Ovary (tissue), 10 donors: Measurements from ENCODE around the gene CXCL12. TPM values are rescaled to one million over a fixed set of nuclear protein-coding genes. Genes with fewer than 3 reads are reported as not detected.

Source experiments
- DNase-seq, 5 donors: peaks; one replicate each; pipeline ENCODE4 v3.0.0-alpha.2; 2019 to 2020
- H3K27ac ChIP-seq, 2 donors: fragments of 200-600 bp; one replicate each; pipeline versions ENCODE4 v1.5.1 to v1.8.0; 2019 to 2022
- H3K27me3 ChIP-seq: fragments of 200-600 bp; one replicate; pipeline ENCODE4 v1.8.0; 2022
- H3K36me3 ChIP-seq: fragments of 200-600 bp; sonication (generic); one replicate; pipeline ENCODE4 v1.5.1; 2019
- H3K4me1 ChIP-seq: one replicate; pipeline ENCODE4 v1.8.1; 2013; ENCODE audit warnings: mild to moderate bottlenecking, moderate library complexity; ENCODE audit not compliant: insufficient read depth
- H3K4me3 ChIP-seq: fragments of 200-600 bp; sonication (generic); one replicate; pipeline ENCODE4 v1.5.1; 2017
- H3K9me3 ChIP-seq, 2 donors: fragments of 200-600 bp in 1 of 2; sonication (generic) in 1 of 2; one replicate each; pipeline versions ENCODE4 v1.5.1 to v1.8.1; 2013 to 2019; ENCODE audit warnings: mild to moderate bottlenecking in 1 of 2, moderate library complexity in 1 of 2
- EP300 ChIP-seq: sonication (generic); formaldehyde crosslinking; IDR thresholded peaks from one replicate; pipeline ENCODE4 v1.6.1; 2017; ENCODE audit warnings: antibody characterized with exemption
- POLR2A ChIP-seq: fragments of 450-650 bp; IDR thresholded peaks from one replicate; pipeline ENCODE4 v1.6.1; 2017; ENCODE audit warnings: antibody characterized with exemption, mild to moderate bottlenecking, moderate library complexity
- WGBS, 3 donors: extraction: QIAGEN DNeasy Blood & Tissue Kit in 1 of 3; methylation state at CpG; one replicate each; pipeline versions ENCODE4 v1.1.5 to v1.1.7; 2013 to 2017; 5-methylcytosine and 5-hydroxymethylcytosine counted together
- intact Hi-C, 4 donors: fragments of 100-400 bp; cut with DNase I; formaldehyde crosslinking; loops; one replicate each; pipeline versions ENCODE4 v1.11.0 to v1.15.1; 2022 to 2023
- long read RNA-seq, 3 donors: library from polyadenylated mRNA in 2 of 3; unstranded in 2 of 3; transcript quantifications; one replicate each; pipeline ENCODE4 v2.0.0 and lab custom pipeline, GENCODE V29; 2021 to 2026
- polyA plus RNA-seq, 2 donors: library from polyadenylated mRNA; stranded (reverse); fragments of 200-250 nt in 1 of 2; fragments of 350-450 nt in 1 of 2; fragmentation: Illumina TruSeq in 1 of 2; extraction: RNeasy Lipid Tissue Mini Kit (QIAGEN cat#74804) in 1 of 2; gene quantifications; one replicate each; pipeline ENCODE4 v1.2.3, GENCODE V29; 2013 to 2014
- total RNA-seq, 7 donors: library from RNA; depleted of rRNA in 2 of 7; stranded (reverse); fragments of >200 nt in 2 of 7; fragmentation: NEBNext Ultra II Directional in 3 of 7; extraction: Animal tissue kit (Norgen Biotek cat#: 25700) in 3 of 7; gene quantifications; one replicate each; pipeline versions ENCODE4 v1.1.0 to v1.2.4, GENCODE V29; 2016 to 2023
- TF ChIP-seq, protein P1 (sequence below), 3 donors: fragments of 450-650 bp in 2 of 3; fragments of 200-600 bp in 1 of 3; IDR thresholded peaks; one replicate each; pipeline versions ENCODE4 v1.5.1 to v1.8.0; 2016 to 2022; ENCODE audit warnings: antibody characterized with exemption in 3 of 3, mild to moderate bottlenecking in 1 of 3
- donor health status: DM: no; HTN: no; CAD: no; lungs with moderate emphysema.
- donor health status: DM: no; HTN: no; CAD: no.
- donor health status: Bipolar disorder and iron deficiency.
- donor health status: DM: yes; HTN: yes; CAD: no.
- donor health status: DM: no; HTN: no; CAD: no.
- donor health status: DM: yes; HTN: yes; CAD: no.

Gene CXCL12
- total RNA-seq (100 to 1,000 TPM in 4 of 7 donors, 10 to 100 TPM in 3; 14.2 to 160 (median 103) TPM), polyA plus RNA-seq (100 to 1,000 TPM; 143 to 341 TPM)
- long read RNA-seq, donor 1, transcript CXCL12-203 (4 exons, 3,532 nt): minor isoform, 5 of 60 reads
- long read RNA-seq, donor 1, transcript CXCL12-201 (3 exons, 1,857 nt): major isoform, 43 of 60 reads
- long read RNA-seq, donor 1, partial matches to known transcripts: 1 of 60 reads
- long read RNA-seq, donor 1, other reads (novel, unspliced or antisense): 11 of 60 reads
- long read RNA-seq, donor 2, transcript CXCL12-201 (3 exons, 1,857 nt): major isoform, 24 of 28 reads
- long read RNA-seq, donor 2, partial matches to known transcripts: 0 of 28 reads
- long read RNA-seq, donor 2, other reads (novel, unspliced or antisense): 0 of 28 reads
- long read RNA-seq, donor 3, transcript CXCL12-201 (3 exons, 1,857 nt): major isoform, 27 of 115 reads
- long read RNA-seq, donor 3, transcript CXCL12-203 (4 exons, 3,532 nt): minor isoform, 18 of 115 reads
- long read RNA-seq, donor 3, partial matches to known transcripts: 4 of 115 reads
- long read RNA-seq, donor 3, other reads (novel, unspliced or antisense): 65 of 115 reads

DNA sequence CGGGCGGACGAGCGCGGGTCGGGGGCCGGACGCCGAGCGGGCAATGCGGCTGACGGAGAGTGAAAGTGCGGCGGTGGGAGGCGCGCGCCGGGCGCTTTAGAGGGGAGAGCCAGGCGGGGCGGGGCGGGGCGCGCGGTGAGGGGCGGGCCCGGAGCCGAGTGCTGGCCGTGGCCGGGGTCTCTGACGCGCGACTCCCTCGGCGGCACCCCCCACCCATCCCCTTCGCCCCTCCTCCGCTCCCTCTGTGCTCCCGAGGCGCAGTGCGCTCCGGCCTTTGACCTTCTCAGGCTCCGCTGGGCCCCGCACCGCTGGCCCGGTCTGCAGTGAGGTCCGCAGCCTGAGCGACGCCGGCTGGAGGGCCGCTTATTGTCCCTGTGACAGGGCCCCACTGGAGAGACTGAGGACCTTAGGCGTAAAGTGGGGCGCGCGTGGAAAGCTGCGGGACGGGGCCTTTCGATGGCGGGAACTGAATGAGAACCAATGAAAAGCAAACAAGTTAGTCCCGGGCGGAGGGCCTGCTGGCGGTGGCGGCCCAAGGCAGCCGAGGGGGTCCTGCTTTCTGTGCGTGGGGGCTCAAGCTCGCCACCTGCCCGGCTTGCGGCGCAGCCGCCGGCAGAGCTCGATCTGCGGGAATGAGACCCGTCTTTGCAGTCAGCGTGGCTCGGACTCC is at the start of gene CXCL12:
Gene CXCL12, minus strand, starts transcription at position 72 of the 670 bp plus-strand sequence. CDS start 92 bp downstream, outside the sequence.
- Histone ChIP-seq H3K4me1 (peaks cover 6% of the 10 kb centered on the region), H3K4me3 (peak within 1 kb of the TSS; percentile 69), H3K27me3 (no peaks in the 10 kb centered on the region), H3K9me3 (no peaks in the 10 kb centered on the region), H3K27ac (peak within 1 kb of the TSS; percentile 46 to 51), H3K36me3 (no peaks in the 10 kb centered on the region)
- no peak for TF ChIP-seq EP300
- TF ChIP-seq POLR2A: no peak
- TF ChIP-seq, protein P1, sequence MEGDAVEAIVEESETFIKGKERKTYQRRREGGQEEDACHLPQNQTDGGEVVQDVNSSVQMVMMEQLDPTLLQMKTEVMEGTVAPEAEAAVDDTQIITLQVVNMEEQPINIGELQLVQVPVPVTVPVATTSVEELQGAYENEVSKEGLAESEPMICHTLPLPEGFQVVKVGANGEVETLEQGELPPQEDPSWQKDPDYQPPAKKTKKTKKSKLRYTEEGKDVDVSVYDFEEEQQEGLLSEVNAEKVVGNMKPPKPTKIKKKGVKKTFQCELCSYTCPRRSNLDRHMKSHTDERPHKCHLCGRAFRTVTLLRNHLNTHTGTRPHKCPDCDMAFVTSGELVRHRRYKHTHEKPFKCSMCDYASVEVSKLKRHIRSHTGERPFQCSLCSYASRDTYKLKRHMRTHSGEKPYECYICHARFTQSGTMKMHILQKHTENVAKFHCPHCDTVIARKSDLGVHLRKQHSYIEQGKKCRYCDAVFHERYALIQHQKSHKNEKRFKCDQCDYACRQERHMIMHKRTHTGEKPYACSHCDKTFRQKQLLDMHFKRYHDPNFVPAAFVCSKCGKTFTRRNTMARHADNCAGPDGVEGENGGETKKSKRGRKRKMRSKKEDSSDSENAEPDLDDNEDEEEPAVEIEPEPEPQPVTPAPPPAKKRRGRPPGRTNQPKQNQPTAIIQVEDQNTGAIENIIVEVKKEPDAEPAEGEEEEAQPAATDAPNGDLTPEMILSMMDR (IDR thresholded peaks at IDR 0.05): no peak
- peak; percentile 27 to 66 (median 63) for DNase-seq
- intact Hi-C loops: loop anchor here in 3 of 4 donors (1.0 to 5.0 kb wide), 4 partner anchors 477 to 713 kb away; no protein-coding TSS in a partner anchor
- 8 to 13% (median 13%) methylated on average over 38 to 74 of the region's 75 CpGs for WGBS, 3 donors

DNA sequence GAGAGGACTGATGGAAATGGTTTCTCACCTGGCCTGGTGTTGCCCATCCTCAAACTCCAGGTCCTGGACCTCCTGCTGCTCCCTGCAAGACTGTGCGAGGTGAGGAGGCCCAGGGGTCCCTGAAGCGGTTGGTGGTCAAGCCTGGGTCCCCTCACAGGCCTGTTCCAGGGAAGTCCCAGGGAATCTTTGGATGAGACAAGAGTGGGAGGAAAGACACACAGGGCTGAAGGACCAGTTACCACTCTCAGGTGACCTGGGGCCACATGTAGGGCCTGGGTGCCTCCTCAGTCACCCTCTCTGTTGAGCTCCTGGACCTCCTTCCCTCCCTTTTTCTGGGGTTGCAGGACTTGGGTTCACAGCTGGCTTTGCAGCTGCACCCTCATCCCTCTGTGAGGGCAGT is 42.6 kb upstream of the CXCL12 start:
- no peaks in the 10 kb centered on the region for H3K4me1 ChIP-seq
- TF ChIP-seq, protein P1 (IDR thresholded peaks at IDR 0.05): no peak
- TF ChIP-seq EP300 (no peak), POLR2A (no peak)
- WGBS, 3 donors: 94 to 100% (median 96%) methylated on average over 2 of the region's 2 CpGs
- no peaks in the 10 kb centered on the region for H3K9me3 ChIP-seq
- no peak overlapping the region for H3K4me3 ChIP-seq
- no peak overlapping the region for H3K27ac ChIP-seq
- no peak for DNase-seq
- H3K27me3 ChIP-seq: no peaks in the 10 kb centered on the region
- intact Hi-C loops: no loop called here
- no peaks in the 10 kb centered on the region for H3K36me3 ChIP-seq

DNA sequence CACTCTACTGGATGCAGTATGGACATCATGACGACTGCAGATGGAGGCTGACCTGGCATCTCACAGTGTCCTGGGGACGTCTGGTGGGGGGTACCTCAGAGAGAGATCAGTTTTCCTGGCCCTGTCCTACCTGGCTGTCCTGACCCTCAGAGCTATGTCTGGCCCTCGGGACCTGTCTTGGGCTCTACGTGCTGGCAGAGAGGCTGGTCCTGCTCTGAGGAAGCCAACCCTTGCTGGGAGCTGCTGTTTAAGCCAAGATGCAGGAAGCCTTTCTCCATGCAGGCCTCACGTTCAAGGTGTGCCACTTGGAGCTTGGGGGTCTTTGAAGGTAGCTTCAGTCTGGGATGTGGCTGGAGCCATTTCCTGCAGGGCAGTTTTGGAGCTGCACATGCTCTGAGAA is 42.1 kb upstream of the CXCL12 start:
- intact Hi-C loops: no loop called here

More for the DNA sequence above, 42.1 kb upstream of the CXCL12 start:
- Histone ChIP-seq H3K4me1 (no peaks in the 10 kb centered on the region), H3K4me3 (no peak overlapping the region), H3K27ac (no peak overlapping the region), H3K36me3 (no peaks in the 10 kb centered on the region), H3K27me3 (no peaks in the 10 kb centered on the region), H3K9me3 (no peaks in the 10 kb centered on the region)
- DNase-seq: no peak
- TF ChIP-seq, protein P1 (IDR thresholded peaks at IDR 0.05): no peak
- no peak for TF ChIP-seq POLR2A
- TF ChIP-seq EP300: no peak
- 77 to 90% (median 79%) methylated on average over 4 to 5 of the region's 5 CpGs for WGBS, 3 donors
